Nephron (organoid): ENCODE results near the gene SIL1.
A peak's percentile ranks its signal among the peaks of the same experiment; 100 is the strongest.

Experiments
- H3K27ac Mint-ChIP-seq, 3 experiments: 2 replicates each; pipeline ENCODE4 v1.8.0; 2020; ENCODE audit warnings: mixed read lengths in 3 of 3, mild to moderate bottlenecking in 2 of 3, moderate library complexity in 1 of 3
- H3K27me3 Mint-ChIP-seq: 2 replicates; pipeline ENCODE4 v1.8.0; 2021; ENCODE audit warnings: low read depth, mild to moderate bottlenecking, moderate library complexity, mixed read lengths
- H3K36me3 Mint-ChIP-seq: 2 replicates; pipeline ENCODE4 v1.8.0; 2020; ENCODE audit warnings: low read depth, mixed read lengths
- H3K4me1 Mint-ChIP-seq: 2 replicates; pipeline ENCODE4 v1.8.0; 2020; ENCODE audit warnings: mixed read lengths
- H3K4me3 Mint-ChIP-seq, 3 experiments: 2 replicates each; pipeline ENCODE4 v1.8.0; 2020; ENCODE audit warnings: mild to moderate bottlenecking in 3 of 3, mixed read lengths in 3 of 3, moderate library complexity in 2 of 3
- H3K9me3 Mint-ChIP-seq: 2 replicates; pipeline ENCODE4 v1.8.0; 2020; ENCODE audit warnings: mixed read lengths
- CTCF ChIP-seq, 3 experiments: fragments of 200-600 bp; sonication (generic); IDR thresholded peaks; one replicate each; pipeline ENCODE4 v1.5.0; 2021; ENCODE audit warnings: antibody characterized with exemption in 3 of 3; ENCODE audit not compliant: unreplicated experiment in 3 of 3

SIL1 gene

GRCh38 chr5:139188558-139189270 lies 9.5 kb downstream of the SIL1 start:
- no peak overlapping the region for H3K4me3 Mint-ChIP-seq
- H3K27ac Mint-ChIP-seq, result peak overlapping the region in 2 of 3 experiments; percentile 11 to 80
- no peaks in the 10 kb centered on the region for H3K27me3 Mint-ChIP-seq
- peaks cover 33% of the 10 kb centered on the region for H3K4me1 Mint-ChIP-seq
- peaks cover 32% of the 10 kb centered on the region for H3K36me3 Mint-ChIP-seq
- H3K9me3 Mint-ChIP-seq, result peaks cover 2% of the 10 kb centered on the region
- TF ChIP-seq CTCF (IDR thresholded peaks at IDR 0.05; ENCODE audit: unreplicated experiment in 3 of 3), result no peak

- Mint-ChIP-seq H3K4me1 (peaks cover 52% of the 10 kb centered on the region), H3K9me3 (peaks cover 2% of the 10 kb centered on the region), H3K27ac (peak overlapping the region in 2 of 3 experiments; percentile 13 to 93), H3K4me3 (no peak overlapping the region), H3K27me3 (no peaks in the 10 kb centered on the region), H3K36me3 (peaks cover 25% of the 10 kb centered on the region)
- TF ChIP-seq CTCF (IDR thresholded peaks at IDR 0.05; ENCODE audit: unreplicated experiment in 3 of 3), result no peak
Measured at GRCh38 chr5:139186752-139187326, 11.3 kb downstream of the SIL1 start.

GRCh38 chr5:139186261-139186660 lies 11.9 kb downstream of the SIL1 start:
- no peaks in the 10 kb centered on the region for H3K27me3 Mint-ChIP-seq
- H3K36me3 Mint-ChIP-seq, result peaks cover 25% of the 10 kb centered on the region
- H3K27ac Mint-ChIP-seq, result peak overlapping the region in 1 of 3 experiments; percentile 93
- H3K9me3 Mint-ChIP-seq, result peaks cover 2% of the 10 kb centered on the region
- H3K4me3 Mint-ChIP-seq, result no peak overlapping the region
- no peak for TF ChIP-seq CTCF (IDR thresholded peaks at IDR 0.05; ENCODE audit: unreplicated experiment in 3 of 3)
- peaks cover 58% of the 10 kb centered on the region for H3K4me1 Mint-ChIP-seq

- Mint-ChIP-seq H3K4me1 (peaks cover 63% of the 10 kb centered on the region), H3K27me3 (no peaks in the 10 kb centered on the region), H3K4me3 (no peak overlapping the region), H3K36me3 (peaks cover 23% of the 10 kb centered on the region), H3K27ac (peak overlapping the region; percentile 27 to 93 (median 88)), H3K9me3 (peaks cover 2% of the 10 kb centered on the region)
- no peak for TF ChIP-seq CTCF (IDR thresholded peaks at IDR 0.05; ENCODE audit: unreplicated experiment in 3 of 3)
Measured at GRCh38 chr5:139185589-139185988, 12.6 kb downstream of the SIL1 start.

GRCh38 chr5:139183502-139183901 lies 14.7 kb downstream of the SIL1 start:
- H3K9me3 Mint-ChIP-seq, result peaks cover under 1% of the 10 kb centered on the region
- TF ChIP-seq CTCF (IDR thresholded peaks at IDR 0.05; ENCODE audit: unreplicated experiment in 3 of 3), result no peak
- H3K4me1 Mint-ChIP-seq, result peaks cover 68% of the 10 kb centered on the region
- H3K27ac Mint-ChIP-seq, result peak overlapping the region; percentile 60 to 93 (median 71)
- no peak overlapping the region for H3K4me3 Mint-ChIP-seq
- no peaks in the 10 kb centered on the region for H3K27me3 Mint-ChIP-seq
- H3K36me3 Mint-ChIP-seq, result peaks cover 13% of the 10 kb centered on the region
